Measurements from ENCODE around the gene NOD2.

NOD2 gene

DNA sequence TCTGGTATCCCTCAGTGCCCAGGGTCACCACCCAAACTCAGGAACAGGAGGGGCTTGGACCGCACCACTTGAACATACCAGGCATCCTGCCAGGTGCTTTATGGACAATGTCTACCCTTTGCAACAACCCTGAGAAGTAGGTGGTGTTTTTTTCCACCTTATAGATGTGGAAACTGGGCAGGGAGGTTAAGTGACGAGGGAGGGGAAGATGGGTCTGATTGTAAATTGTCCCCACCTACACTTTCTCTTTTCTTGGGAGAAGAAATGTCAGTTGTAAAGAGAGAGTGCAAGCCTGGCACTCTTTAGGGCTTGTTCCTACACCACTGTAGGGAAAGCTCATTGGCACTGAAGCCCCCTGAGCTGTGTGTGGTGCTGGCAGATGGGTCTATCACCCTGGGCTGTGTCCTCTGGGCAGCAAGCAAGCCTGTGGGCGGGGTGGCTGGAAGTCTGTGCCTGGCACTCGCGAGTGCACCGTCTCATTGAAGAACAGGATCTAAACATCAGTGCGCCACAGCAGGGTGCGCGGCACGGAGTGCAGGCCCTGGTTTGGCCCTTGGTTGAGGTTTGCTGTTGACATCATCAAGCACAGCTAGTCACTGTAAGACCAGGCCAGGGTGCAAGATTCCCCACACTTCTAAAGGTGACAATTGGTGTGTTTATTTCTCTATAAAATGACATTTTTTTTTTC lies 15.1 kb downstream of the NOD2 start:
- TF ChIP-seq, protein P1, sequence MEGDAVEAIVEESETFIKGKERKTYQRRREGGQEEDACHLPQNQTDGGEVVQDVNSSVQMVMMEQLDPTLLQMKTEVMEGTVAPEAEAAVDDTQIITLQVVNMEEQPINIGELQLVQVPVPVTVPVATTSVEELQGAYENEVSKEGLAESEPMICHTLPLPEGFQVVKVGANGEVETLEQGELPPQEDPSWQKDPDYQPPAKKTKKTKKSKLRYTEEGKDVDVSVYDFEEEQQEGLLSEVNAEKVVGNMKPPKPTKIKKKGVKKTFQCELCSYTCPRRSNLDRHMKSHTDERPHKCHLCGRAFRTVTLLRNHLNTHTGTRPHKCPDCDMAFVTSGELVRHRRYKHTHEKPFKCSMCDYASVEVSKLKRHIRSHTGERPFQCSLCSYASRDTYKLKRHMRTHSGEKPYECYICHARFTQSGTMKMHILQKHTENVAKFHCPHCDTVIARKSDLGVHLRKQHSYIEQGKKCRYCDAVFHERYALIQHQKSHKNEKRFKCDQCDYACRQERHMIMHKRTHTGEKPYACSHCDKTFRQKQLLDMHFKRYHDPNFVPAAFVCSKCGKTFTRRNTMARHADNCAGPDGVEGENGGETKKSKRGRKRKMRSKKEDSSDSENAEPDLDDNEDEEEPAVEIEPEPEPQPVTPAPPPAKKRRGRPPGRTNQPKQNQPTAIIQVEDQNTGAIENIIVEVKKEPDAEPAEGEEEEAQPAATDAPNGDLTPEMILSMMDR (conservative IDR thresholded peaks at IDR 0.05; ENCODE audit: low read depth, low read length), result no peak
- DNase-seq (ENCODE audit: low read depth), result no peak
- H3K4me3 ChIP-seq (ENCODE audit: low read depth, low read length), result no peak overlapping the region

- no peak for DNase-seq (ENCODE audit: low read depth)
- TF ChIP-seq, protein P1 (conservative IDR thresholded peaks at IDR 0.05; ENCODE audit: low read depth, low read length), result no peak
- H3K4me3 ChIP-seq (ENCODE audit: low read depth, low read length), result no peak overlapping the region
These were observed 15.8 kb downstream of the NOD2 start for GRCh38 chr16:50709061-50709684.

GRCh38 chr16:50709980-50710379 lies 16.6 kb downstream of the NOD2 start:
- no peak for DNase-seq (ENCODE audit: low read depth)
- TF ChIP-seq, protein P1 (conservative IDR thresholded peaks at IDR 0.05; ENCODE audit: low read depth, low read length), result no peak
- H3K4me3 ChIP-seq (ENCODE audit: low read depth, low read length), result no peak overlapping the region

GRCh38 chr16:50711040-50711439 lies 17.6 kb downstream of the NOD2 start:
- TF ChIP-seq, protein P1 (conservative IDR thresholded peaks at IDR 0.05; ENCODE audit: low read depth, low read length), result no peak
- DNase-seq (ENCODE audit: low read depth), result no peak
- no peak overlapping the region for H3K4me3 ChIP-seq (ENCODE audit: low read depth, low read length)

GRCh38 chr16:50711862-50712559 lies 18.6 kb downstream of the NOD2 start:
- DNase-seq (ENCODE audit: low read depth), result no peak
- H3K4me3 ChIP-seq (ENCODE audit: low read depth, low read length), result no peak overlapping the region
- TF ChIP-seq, protein P1 (conservative IDR thresholded peaks at IDR 0.05; ENCODE audit: low read depth, low read length), result no peak

DNA sequence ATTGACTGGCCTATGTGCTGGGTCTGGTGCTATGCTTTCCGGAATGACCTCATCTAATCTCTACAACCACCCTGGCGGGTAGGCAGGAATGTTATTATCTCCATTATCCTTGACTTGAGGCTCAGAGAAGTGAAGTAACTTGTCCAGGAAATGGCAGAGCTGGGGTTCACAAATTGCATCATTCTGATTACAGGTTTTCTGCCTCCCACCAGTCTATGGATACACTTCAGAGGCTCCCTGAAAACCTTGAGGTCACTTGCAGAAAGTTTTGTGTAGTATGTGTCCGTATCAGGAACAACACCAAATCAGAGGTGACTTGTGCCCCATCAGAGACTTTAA lies 19.1 kb downstream of the NOD2 start:
- TF ChIP-seq, protein P1 (conservative IDR thresholded peaks at IDR 0.05; ENCODE audit: low read depth, low read length), result no peak
- peak; percentile 52 for DNase-seq (ENCODE audit: low read depth)
- H3K4me3 ChIP-seq (ENCODE audit: low read depth, low read length), result no peak overlapping the region

All from choroid plexus epithelial cell (primary cell).